ENCODE results near the gene CEP85L. TPM values are rescaled to one million over a fixed set of nuclear protein-coding genes. Genes with fewer than 3 reads are reported as not detected.
A peak's percentile ranks its signal among the peaks of the same experiment; 100 is the strongest.

Gene CEP85L
- total RNA-seq, 1 experiment from 2014 or later = 4.9 TPM

DNA sequence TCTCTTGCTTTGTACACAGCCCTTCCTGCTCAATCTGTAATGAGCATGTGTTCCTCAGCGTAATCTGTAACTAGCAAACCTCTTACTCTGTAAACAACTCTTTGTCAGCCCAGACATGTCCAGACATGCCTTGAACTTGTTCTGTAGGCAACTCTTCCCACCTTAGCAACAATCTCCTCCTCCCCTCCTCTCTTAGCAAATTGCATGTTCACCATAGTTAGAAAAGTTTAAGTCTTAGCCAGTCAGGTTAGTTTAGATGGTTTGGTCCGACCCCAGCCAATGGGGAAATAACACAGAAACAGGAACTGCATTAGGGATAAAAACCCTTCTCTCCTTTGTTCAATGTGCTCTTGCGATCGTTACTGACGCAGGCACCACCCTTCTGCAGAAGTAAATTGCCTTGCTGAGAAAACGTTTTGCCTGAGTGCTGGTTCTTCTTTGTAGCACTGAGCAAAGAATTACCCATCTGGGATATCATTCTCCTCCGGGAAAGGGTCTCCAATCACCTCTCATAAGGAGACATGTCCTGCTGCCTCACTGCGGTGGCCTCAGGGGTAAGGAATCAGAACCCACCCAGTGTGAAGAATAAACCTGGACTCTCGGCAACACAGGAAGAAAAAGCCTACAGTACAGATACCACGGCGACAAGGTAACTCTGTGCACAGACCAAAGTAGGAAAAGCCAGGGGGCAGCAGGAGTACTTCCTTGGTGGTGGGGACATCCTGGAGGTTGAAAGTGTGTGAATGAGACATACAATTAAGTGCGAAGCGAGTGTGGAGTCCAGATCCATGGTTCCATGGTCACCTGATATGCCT, 77.1 kb downstream of the CEP85L start:
- no peaks in the 10 kb centered on the region for H3K4me1 ChIP-seq (ENCODE audit: control insufficient read depth in 1 of 2, insufficient read depth in 2 of 2, low read length in 2 of 2)
- RAD21 ChIA-PET (ENCODE audit: low non-redundant PET in 1 of 2, low total read pairs in 2 of 2, uncharacterized antibody in 2 of 2, unreplicated experiment in 2 of 2) = no interaction called here
- peaks cover 14 to 21% of the 10 kb centered on the region in 2 experiments for H3K9me3 ChIP-seq (ENCODE audit: control insufficient read depth in 1 of 2, insufficient read depth in 1 of 2, low read depth in 1 of 2, low read length in 2 of 2)
- BruUV-seq (replicated peaks) = no TSS peak
- CTCF ChIA-PET = no interaction called here
- no peak for ATAC-seq
- H3K27me3 ChIP-seq (ENCODE audit: insufficient read depth, low read length) = no peaks in the 10 kb centered on the region
- no peaks in the 10 kb centered on the region for H4K20me1 ChIP-seq (ENCODE audit: insufficient read depth)
- H3K9ac ChIP-seq (ENCODE audit: low read length) = no peak overlapping the region
- intact Hi-C loops (cut with micrococcal nuclease) = no loop called here
- H3K9me2 ChIP-seq (ENCODE audit: insufficient read depth) = no peaks in the 10 kb centered on the region
- H3K4me2 ChIP-seq (ENCODE audit: low read length) = no peak overlapping the region
- peak overlapping the region; percentile 30; the same call in 1 of the 2 replicates for H3K27ac ChIP-seq (ENCODE audit: low read depth, low read length)
- H3K4me3 ChIP-seq (replicated peaks in 1 of 2; ENCODE audit: low read depth in 1 of 2, low read length in 2 of 2) = no peak overlapping the region
- no peaks in the 10 kb centered on the region for H3K79me2 ChIP-seq (ENCODE audit: insufficient read depth, low read length)
- no peak for DNase-seq (ENCODE audit: low read depth, low spot score)
- H2AFZ ChIP-seq (ENCODE audit: low read depth, low read length, poor library complexity, severe bottlenecking) = no peak overlapping the region
- POLR2A ChIA-PET = no interaction called here
- no peaks in the 10 kb centered on the region for H3K36me3 ChIP-seq (ENCODE audit: control insufficient read depth in 1 of 2, insufficient read depth in 2 of 2, low read length in 2 of 2)
- TF ChIP-seq ELF1 (IDR thresholded peaks at IDR 0.05; ENCODE audit: borderline replicate concordance, low read depth) = no peak
- TF ChIP-seq CBX3 (IDR thresholded peaks at IDR 0.05; ENCODE audit: low read depth) = peak; percentile 81

DNA sequence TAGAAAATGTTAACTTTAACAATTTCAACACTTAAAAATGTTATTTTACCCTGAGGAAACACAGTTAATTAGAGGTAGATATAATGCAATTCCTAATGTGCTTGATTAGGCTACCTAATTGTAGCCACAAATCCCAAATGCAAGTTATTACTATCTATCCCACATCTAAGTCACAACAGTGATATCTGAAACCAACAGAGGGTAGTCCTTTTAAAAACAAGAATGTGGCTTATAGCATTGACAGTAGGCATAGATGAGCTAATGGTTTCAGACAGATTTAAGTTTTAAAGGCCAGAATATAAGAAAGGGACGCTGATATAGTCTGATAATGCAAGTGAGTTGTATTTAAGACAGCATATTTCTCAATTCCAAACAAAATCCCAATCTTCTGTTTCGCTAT, 80.3 kb downstream of the CEP85L start:
- Histone ChIP-seq H3K79me2 (ENCODE audit: insufficient read depth, low read length) (no peaks in the 10 kb centered on the region), H4K20me1 (ENCODE audit: insufficient read depth) (no peaks in the 10 kb centered on the region), H3K27me3 (ENCODE audit: insufficient read depth, low read length) (no peaks in the 10 kb centered on the region), H2AFZ (ENCODE audit: low read depth, low read length, poor library complexity, severe bottlenecking) (no peak overlapping the region), H3K27ac (ENCODE audit: low read depth, low read length) (no peak overlapping the region), H3K4me1 (ENCODE audit: control insufficient read depth in 1 of 2, insufficient read depth in 2 of 2, low read length in 2 of 2) (no peaks in the 10 kb centered on the region), H3K9me2 (ENCODE audit: insufficient read depth) (no peaks in the 10 kb centered on the region), H3K4me2 (ENCODE audit: low read length) (no peak overlapping the region), H3K4me3 (replicated peaks in 1 of 2; ENCODE audit: low read depth in 1 of 2, low read length in 2 of 2) (no peak overlapping the region), H3K9me3 (ENCODE audit: control insufficient read depth in 1 of 2, insufficient read depth in 1 of 2, low read depth in 1 of 2, low read length in 2 of 2) (peaks cover 10 to 21% of the 10 kb centered on the region in 2 experiments), H3K36me3 (ENCODE audit: control insufficient read depth in 1 of 2, insufficient read depth in 2 of 2, low read length in 2 of 2) (no peaks in the 10 kb centered on the region), H3K9ac (ENCODE audit: low read length) (no peak overlapping the region)
- BruUV-seq (replicated peaks) = no TSS peak
- TF ChIP-seq POLR2AphosphoS5 (IDR thresholded peaks at IDR 0.05; ENCODE audit: low read depth, low read length) (no peak), ZFX (IDR thresholded peaks at IDR 0.05) (no peak), CEBPB (IDR thresholded peaks at IDR 0.05; ENCODE audit: low read depth) (no peak), RAD21 (IDR thresholded peaks at IDR 0.05; ENCODE audit: low read depth) (no peak), FOSL1 (IDR thresholded peaks at IDR 0.05; ENCODE audit: low read depth) (no peak), CBX3 (IDR thresholded peaks at IDR 0.05; ENCODE audit: low read depth) (no peak), TCF7L2 (IDR thresholded peaks at IDR 0.05; ENCODE audit: borderline replicate concordance, extremely low read depth, insufficient read depth, insufficient read length) (no peak), JUND (IDR thresholded peaks at IDR 0.05) (no peak), YY1 (IDR thresholded peaks at IDR 0.05; ENCODE audit: extremely low read depth, insufficient replicate concordance, low read depth, low read length) (no peak), EGR1 (IDR thresholded peaks at IDR 0.05; ENCODE audit: low read depth) (no peak), ZNF274 (IDR thresholded peaks at IDR 0.05; ENCODE audit: low read depth, low read length) (no peak), EZH2 (IDR thresholded peaks at IDR 0.05) (no peak), SP1 (IDR thresholded peaks at IDR 0.05; ENCODE audit: low read depth) (no peak), SRF (IDR thresholded peaks at IDR 0.05; ENCODE audit: low read depth) (no peak), EZH2phosphoT487 (IDR thresholded peaks at IDR 0.05; ENCODE audit: borderline replicate concordance) (no peak), POLR2A (IDR thresholded peaks at IDR 0.05; ENCODE audit: borderline replicate concordance, extremely low read depth, insufficient read depth, insufficient read length) (no peak), SIN3A (IDR thresholded peaks at IDR 0.05; ENCODE audit: low read depth) (no peak)
- TF ChIP-seq, protein P1, sequence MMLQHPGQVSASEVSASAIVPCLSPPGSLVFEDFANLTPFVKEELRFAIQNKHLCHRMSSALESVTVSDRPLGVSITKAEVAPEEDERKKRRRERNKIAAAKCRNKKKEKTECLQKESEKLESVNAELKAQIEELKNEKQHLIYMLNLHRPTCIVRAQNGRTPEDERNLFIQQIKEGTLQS (IDR thresholded peaks at IDR 0.05) = no peak
- TF ChIP-seq, protein P2, sequence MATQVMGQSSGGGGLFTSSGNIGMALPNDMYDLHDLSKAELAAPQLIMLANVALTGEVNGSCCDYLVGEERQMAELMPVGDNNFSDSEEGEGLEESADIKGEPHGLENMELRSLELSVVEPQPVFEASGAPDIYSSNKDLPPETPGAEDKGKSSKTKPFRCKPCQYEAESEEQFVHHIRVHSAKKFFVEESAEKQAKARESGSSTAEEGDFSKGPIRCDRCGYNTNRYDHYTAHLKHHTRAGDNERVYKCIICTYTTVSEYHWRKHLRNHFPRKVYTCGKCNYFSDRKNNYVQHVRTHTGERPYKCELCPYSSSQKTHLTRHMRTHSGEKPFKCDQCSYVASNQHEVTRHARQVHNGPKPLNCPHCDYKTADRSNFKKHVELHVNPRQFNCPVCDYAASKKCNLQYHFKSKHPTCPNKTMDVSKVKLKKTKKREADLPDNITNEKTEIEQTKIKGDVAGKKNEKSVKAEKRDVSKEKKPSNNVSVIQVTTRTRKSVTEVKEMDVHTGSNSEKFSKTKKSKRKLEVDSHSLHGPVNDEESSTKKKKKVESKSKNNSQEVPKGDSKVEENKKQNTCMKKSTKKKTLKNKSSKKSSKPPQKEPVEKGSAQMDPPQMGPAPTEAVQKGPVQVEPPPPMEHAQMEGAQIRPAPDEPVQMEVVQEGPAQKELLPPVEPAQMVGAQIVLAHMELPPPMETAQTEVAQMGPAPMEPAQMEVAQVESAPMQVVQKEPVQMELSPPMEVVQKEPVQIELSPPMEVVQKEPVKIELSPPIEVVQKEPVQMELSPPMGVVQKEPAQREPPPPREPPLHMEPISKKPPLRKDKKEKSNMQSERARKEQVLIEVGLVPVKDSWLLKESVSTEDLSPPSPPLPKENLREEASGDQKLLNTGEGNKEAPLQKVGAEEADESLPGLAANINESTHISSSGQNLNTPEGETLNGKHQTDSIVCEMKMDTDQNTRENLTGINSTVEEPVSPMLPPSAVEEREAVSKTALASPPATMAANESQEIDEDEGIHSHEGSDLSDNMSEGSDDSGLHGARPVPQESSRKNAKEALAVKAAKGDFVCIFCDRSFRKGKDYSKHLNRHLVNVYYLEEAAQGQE (IDR thresholded peaks at IDR 0.05; ENCODE audit: low read depth) = no peak
- no peak for ATAC-seq
- ChIA-PET CTCF (no interaction called here), POLR2A (no interaction called here), RAD21 (ENCODE audit: low non-redundant PET in 1 of 2, low total read pairs in 2 of 2, uncharacterized antibody in 2 of 2, unreplicated experiment in 2 of 2) (no interaction called here)
- DNase-seq (ENCODE audit: low read depth, low spot score) = no peak
- intact Hi-C loops (cut with micrococcal nuclease) = no loop called here

Data from HCT116 (cell line).